ENCODE data around the gene DDX50. TPM values are rescaled to one million over a fixed set of nuclear protein-coding genes. Genes with fewer than 3 reads are reported as not detected.
"Not testable (repeated sequence)": the region's sequence is repeated elsewhere in the genome, so short reads cannot be mapped to it uniquely, and the experiment has no call there.

Gene DDX50
- total RNA-seq, 2 experiments from 2014 or later: 49.3 to 51.4 TPM

GRCh38 chr10:68876246-68877138 lies 24.6 kb upstream of the DDX50 start:
- no peaks in the 10 kb centered on the region for H3K36me3 Mint-ChIP-seq
- H3K4me1 Mint-ChIP-seq: no peaks in the 10 kb centered on the region
- no peak overlapping the region for H3K27ac Mint-ChIP-seq
- no peak for DNase-seq
- POLR2A ChIA-PET: no interaction called here
- no peak for ATAC-seq (ENCODE audit: low read depth)
- no peak overlapping the region for H3K4me3 Mint-ChIP-seq
- peaks cover 12% of the 10 kb centered on the region for H3K27me3 Mint-ChIP-seq
- H3K9me3 Mint-ChIP-seq: no peaks in the 10 kb centered on the region

DNA sequence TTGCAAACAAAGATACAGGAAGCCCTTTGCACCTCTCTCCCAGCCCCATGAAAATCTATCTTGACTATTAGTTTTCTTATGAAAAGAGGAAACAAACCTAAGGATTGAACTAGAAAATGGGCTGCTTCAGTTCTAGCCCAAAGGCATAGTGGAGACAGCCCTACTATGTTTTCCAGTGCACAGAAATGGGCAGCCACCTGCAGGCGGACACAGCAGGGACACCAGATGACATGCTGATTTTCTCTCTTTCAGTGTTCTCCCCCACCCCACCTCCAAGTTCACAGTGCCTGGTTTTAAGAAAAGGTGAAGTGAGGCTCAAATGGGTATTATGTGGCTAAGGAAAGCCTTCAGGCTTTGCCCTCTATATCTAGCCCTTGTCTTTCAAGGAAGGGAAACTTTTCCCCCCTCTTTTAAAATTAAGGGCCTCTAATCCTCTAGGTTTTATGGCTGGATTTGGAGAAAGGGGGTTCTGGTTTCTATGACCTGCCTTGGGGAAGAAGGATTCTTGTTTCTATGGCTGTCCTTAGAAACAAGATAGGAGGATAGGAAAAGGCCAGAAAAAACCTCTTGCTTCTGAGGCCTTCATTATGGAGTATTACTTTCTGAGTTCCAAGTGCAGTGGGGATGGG lies 23.5 kb upstream of the DDX50 start:
- POLR2A ChIA-PET: no interaction called here
- Mint-ChIP-seq H3K4me1 (no peaks in the 10 kb centered on the region), H3K27me3 (peaks cover 13% of the 10 kb centered on the region), H3K36me3 (no peaks in the 10 kb centered on the region), H3K4me3 (no peak overlapping the region), H3K9me3 (no peaks in the 10 kb centered on the region), H3K27ac (no peak overlapping the region)
- ATAC-seq (ENCODE audit: low read depth) (no peak), DNase-seq (no peak)

DNA sequence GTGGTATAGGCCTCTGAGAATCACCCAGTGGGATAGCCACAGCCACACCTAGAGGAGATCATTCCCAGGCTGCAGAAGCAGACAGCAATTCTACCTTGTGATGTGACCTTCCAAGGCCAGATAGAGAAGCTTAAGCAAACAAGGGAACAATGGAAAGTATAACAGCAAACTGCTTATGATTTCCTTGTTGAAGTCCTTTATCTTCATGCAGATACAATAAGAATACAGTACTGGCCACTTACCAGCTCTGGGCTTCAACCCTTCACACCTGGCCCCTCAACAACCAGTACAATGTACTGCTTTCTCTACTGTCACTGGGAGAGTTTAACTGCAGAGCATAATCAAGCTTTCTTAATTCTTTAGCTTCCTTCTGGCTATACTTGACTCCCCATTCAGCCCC lies 22.6 kb upstream of the DDX50 start:
- H3K27me3 Mint-ChIP-seq: peaks cover 14% of the 10 kb centered on the region
- no peak for DNase-seq
- no peak overlapping the region for H3K27ac Mint-ChIP-seq
- no peak overlapping the region for H3K4me3 Mint-ChIP-seq
- POLR2A ChIA-PET: no interaction called here
- H3K4me1 Mint-ChIP-seq: no peaks in the 10 kb centered on the region
- H3K36me3 Mint-ChIP-seq: no peaks in the 10 kb centered on the region
- no peaks in the 10 kb centered on the region for H3K9me3 Mint-ChIP-seq
- no peak for ATAC-seq (ENCODE audit: low read depth)

DNA sequence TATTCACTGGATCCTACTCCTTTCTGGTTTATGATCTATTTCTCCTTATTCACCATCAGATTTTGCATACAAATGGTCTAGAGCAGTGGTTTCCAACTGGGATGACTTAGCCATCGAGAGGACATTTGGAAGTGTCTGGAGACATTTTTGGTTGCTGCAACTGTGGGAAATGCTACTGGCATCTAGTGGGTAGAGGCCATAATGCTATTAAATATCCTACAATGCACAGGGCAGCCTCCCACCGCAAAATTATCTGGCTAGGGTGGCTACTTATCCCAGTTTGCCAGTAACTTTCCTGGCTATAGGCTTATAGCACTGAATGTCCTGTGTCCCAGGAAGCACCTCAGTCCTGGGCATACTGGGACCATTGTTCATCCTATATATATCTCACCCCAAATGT lies 21.5 kb upstream of the DDX50 start:
- POLR2A ChIA-PET: no interaction called here
- H3K4me1 Mint-ChIP-seq: no peaks in the 10 kb centered on the region

DNA sequence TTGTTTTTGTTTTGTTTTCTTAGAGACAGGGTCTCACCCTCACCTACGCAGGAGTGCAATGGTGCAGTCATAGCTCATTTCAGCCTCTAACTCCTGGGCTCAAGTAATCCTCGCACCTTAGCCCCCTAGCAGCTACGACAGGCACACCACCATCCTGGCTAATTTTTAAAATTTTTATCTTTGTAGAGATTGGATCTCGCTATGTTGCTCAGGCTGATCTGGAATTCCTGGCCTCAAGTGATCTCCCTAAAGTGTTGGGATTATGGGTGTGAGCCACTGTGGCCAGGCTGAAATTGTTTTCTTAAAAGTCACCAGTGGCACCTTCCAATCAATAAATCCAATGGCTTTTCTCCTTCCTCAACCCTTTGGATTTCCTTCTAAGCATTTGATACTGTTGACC lies 20.9 kb upstream of the DDX50 start:
- H3K27ac Mint-ChIP-seq: no peak overlapping the region
- ATAC-seq (ENCODE audit: low read depth) (no peak), DNase-seq (no peak)
- no peaks in the 10 kb centered on the region for H3K4me1 Mint-ChIP-seq
- peaks cover 14% of the 10 kb centered on the region for H3K27me3 Mint-ChIP-seq
- no peak overlapping the region for H3K4me3 Mint-ChIP-seq
- no peaks in the 10 kb centered on the region for H3K9me3 Mint-ChIP-seq
- no peaks in the 10 kb centered on the region for H3K36me3 Mint-ChIP-seq
- POLR2A ChIA-PET: no interaction called here

More for the DNA sequence above, 21.5 kb upstream of the DDX50 start:
- no peak for ATAC-seq (ENCODE audit: low read depth)
- Mint-ChIP-seq H3K27me3 (peaks cover 14% of the 10 kb centered on the region), H3K36me3 (no peaks in the 10 kb centered on the region), H3K4me3 (no peak overlapping the region), H3K9me3 (no peaks in the 10 kb centered on the region), H3K27ac (no peak overlapping the region)
- DNase-seq: no peak

- no peak for DNase-seq
- H3K27ac Mint-ChIP-seq: no peak overlapping the region
- ATAC-seq (ENCODE audit: low read depth): no peak
- no peaks in the 10 kb centered on the region for H3K27me3 Mint-ChIP-seq
- H3K36me3 Mint-ChIP-seq: no peaks in the 10 kb centered on the region
- POLR2A ChIA-PET: no interaction called here
- no peaks in the 10 kb centered on the region for H3K9me3 Mint-ChIP-seq
- H3K4me3 Mint-ChIP-seq: no peak overlapping the region
- peaks cover 4% of the 10 kb centered on the region for H3K4me1 Mint-ChIP-seq
Observed at GRCh38 chr10:68895041-68895440, 6.1 kb upstream of the DDX50 start.

DNA sequence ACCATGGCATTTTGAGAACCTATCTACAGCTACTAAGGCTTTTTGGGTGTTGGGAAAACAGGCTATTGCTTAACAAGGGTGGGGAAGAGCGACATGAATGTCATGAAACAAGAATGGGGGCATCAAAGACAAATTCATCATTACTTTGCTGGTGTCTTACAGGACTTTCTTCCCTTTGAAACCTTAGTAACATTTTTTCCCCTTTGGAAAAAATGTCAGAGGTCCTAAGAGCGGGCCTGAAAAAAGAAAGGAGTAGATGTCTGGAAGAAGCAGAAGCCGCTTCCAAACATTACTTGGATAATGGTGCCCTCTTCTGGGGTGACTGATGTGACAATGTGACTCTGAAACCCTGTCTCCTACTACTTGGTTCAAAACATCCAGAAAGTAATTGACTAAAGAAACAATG lies 3.8 kb upstream of the DDX50 start:
- Mint-ChIP-seq H3K36me3 (no peaks in the 10 kb centered on the region), H3K4me1 (peaks cover 11% of the 10 kb centered on the region), H3K4me3 (no peak overlapping the region), H3K27ac (no peak overlapping the region), H3K27me3 (no peaks in the 10 kb centered on the region), H3K9me3 (no peaks in the 10 kb centered on the region)
- no peak for DNase-seq
- POLR2A ChIA-PET: interaction anchor here (0.6 kb wide), 1 partner anchor 491 kb away, joined by 3 read pairs; no protein-coding TSS in a partner anchor
- no peak for ATAC-seq (ENCODE audit: low read depth)

DNA sequence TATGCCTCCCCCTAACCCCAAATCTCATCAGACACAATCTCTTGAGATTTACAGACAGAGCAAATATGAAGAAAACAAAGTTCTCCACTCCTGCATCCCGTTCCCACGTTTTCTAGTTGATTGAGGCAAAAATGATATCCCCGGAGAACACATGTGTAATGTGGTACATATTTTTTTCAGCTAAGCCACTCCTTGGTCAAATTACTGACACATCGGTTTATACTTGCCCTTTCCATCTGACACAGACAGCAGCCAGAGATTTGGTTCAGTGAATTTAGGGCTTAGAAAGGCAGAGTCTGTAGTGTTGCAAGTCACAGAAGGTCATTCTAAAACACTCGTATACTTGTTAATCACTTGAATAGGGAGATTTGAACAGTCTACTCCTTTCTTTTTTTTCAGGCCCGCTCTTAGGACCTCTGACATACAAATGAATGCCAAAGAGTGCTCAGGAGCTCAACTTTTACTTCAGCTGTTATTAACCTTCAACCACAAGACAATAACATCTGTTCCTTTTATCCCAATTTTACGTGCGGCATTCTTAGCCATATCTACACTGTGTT lies 1.8 kb upstream of the DDX50 start:
- Mint-ChIP-seq H3K4me3 (no peak overlapping the region), H3K27me3 (no peaks in the 10 kb centered on the region), H3K27ac (peak overlapping the region; percentile 21), H3K36me3 (peaks cover 11% of the 10 kb centered on the region), H3K4me1 (peaks cover 20% of the 10 kb centered on the region), H3K9me3 (no peaks in the 10 kb centered on the region)
- POLR2A ChIA-PET: interaction anchor here (1.0 to 2.9 kb wide), 3 partner anchors 13 to 57 kb away, joined by 3 to 23 read pairs (median 3); partner anchors contain the start of gene DDX21
- ATAC-seq (ENCODE audit: low read depth) (no peak), DNase-seq (no peak)

GRCh38 chr10:68900427-68901104 lies 549 bp upstream of the DDX50 start:
- Mint-ChIP-seq H3K4me3 (peak overlapping the region; percentile 91), H3K36me3 (peaks cover 12% of the 10 kb centered on the region), H3K27me3 (no peaks in the 10 kb centered on the region), H3K9me3 (no peaks in the 10 kb centered on the region), H3K4me1 (peaks cover 24% of the 10 kb centered on the region), H3K27ac (peak overlapping the region; percentile 98)
- DNase-seq (peak; percentile 86), ATAC-seq (ENCODE audit: low read depth) (peak; percentile 59)
- POLR2A ChIA-PET: interaction anchor here (0.5 to 2.9 kb wide), 18 partner anchors 11 to 1505 kb away, joined by 3 to 23 read pairs (median 3); partner anchors contain the start of genes DDX21, HNRNPH3, STOX1 and TET1

DNA sequence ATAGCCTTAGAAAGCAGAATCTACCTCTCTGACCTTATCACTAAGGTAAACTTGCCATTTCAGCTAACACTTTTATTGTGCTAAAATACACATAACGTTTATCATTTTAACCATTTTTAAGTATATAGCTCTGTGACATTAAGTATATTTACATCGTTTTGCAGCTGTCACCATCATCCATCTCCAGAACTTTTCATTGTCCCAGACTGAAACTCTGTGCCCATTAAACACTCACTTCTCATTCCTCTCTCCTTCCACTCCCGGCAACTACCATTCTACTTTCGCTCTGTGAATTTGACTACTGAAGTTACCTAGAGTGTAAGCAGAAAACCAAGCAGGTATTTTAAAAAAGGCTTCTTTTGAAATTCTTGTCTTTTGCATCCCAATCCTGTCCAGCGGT lies 1.3 kb downstream of the DDX50 start:
- Mint-ChIP-seq H3K36me3 (peaks cover 23% of the 10 kb centered on the region), H3K4me1 (peaks cover 34% of the 10 kb centered on the region), H3K27me3 (no peaks in the 10 kb centered on the region), H3K9me3 (no peaks in the 10 kb centered on the region), H3K4me3 (peak overlapping the region; percentile 91), H3K27ac (peak overlapping the region; percentile 74)
- POLR2A ChIA-PET: interaction anchor here (0.7 kb wide), 4 partner anchors 16 to 283 kb away, joined by 4 to 6 read pairs (median 4); no protein-coding TSS in a partner anchor
- no peak for ATAC-seq (ENCODE audit: low read depth)
- DNase-seq: no peak

GRCh38 chr10:68924593-68924992 lies 23.5 kb downstream of the DDX50 start:
- POLR2A ChIA-PET: interaction anchor here (0.7 to 1.2 kb wide), 4 partner anchors 15 to 1121 kb away, joined by 3 to 9 read pairs (median 4); no protein-coding TSS in a partner anchor
- Mint-ChIP-seq H3K36me3 (peaks cover 18% of the 10 kb centered on the region), H3K4me3 (no peak overlapping the region), H3K9me3 (no peaks in the 10 kb centered on the region), H3K27me3 (no peaks in the 10 kb centered on the region), H3K4me1 (peaks cover 1% of the 10 kb centered on the region), H3K27ac (no peak overlapping the region)
- DNase-seq (no peak), ATAC-seq (ENCODE audit: low read depth) (no peak)

DNA sequence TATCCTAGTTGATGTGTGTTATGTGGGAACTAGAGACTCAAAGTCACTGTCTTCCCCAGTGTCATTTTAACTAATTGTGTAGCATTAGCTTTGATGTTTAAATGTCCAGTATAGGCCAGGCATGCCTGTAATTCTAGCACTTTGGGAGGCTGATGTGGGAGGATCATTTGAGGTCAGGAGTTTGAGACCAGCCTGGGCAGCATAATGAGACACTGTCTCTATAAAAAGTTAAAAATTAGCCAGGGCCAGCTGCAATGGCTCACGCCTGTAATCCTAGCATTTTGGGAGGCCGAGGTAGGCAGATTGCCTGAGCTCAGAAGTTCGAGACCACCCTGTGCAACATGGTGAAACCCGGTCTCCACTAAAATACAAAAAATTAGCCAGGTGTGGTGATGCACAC lies 24.4 kb downstream of the DDX50 start:
- POLR2A ChIA-PET: interaction anchor here (1.2 kb wide), 1 partner anchor 25 kb away, joined by 9 read pairs; no protein-coding TSS in a partner anchor

DNA sequence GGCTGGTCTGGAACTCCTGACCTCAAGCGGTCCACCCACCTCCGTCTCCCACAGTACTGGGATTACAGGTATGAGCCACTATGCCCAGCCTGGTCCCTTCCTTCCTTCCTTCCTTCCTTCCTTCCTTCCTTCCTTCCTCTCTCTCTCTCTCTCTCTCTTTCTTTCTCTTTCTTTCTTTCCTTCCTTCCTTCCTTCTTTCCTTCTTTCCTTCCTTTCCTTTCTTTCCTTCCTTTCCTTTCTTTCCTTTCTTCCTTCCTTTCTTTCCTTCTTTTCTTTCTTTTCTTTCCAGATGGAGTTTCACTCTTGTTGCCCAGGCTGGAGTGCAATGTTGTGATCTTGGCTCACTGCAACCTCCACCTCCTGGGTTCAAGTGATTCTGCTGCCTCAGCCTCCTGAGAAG lies 28.0 kb downstream of the DDX50 start:
- ATAC-seq (ENCODE audit: low read depth); H3K4me3 Mint-ChIP-seq; H3K27ac Mint-ChIP-seq; H3K4me1 Mint-ChIP-seq; POLR2A ChIA-PET; H3K27me3 Mint-ChIP-seq; DNase-seq; H3K9me3 Mint-ChIP-seq: not testable (repeated sequence)
- H3K36me3 Mint-ChIP-seq: peaks cover 30% of the 10 kb centered on the region

More for the DNA sequence above, 24.4 kb downstream of the DDX50 start:
- Mint-ChIP-seq H3K36me3 (peaks cover 19% of the 10 kb centered on the region), H3K4me1 (peaks cover 1% of the 10 kb centered on the region), H3K27me3 (no peaks in the 10 kb centered on the region), H3K4me3 (no peak overlapping the region), H3K9me3 (no peaks in the 10 kb centered on the region), H3K27ac (no peak overlapping the region)
- no peak for ATAC-seq (ENCODE audit: low read depth)
- DNase-seq: no peak

Data from activated naive CD8-positive, alpha-beta T cell treated with anti-CD3 and anti-CD28 coated beads, Interleukin-2, amount 10 ng/mL, durations not matched to agents 7 days and 5 days (primary cell).